Effector memory CD4-positive, alpha-beta T cell (primary cell): Measurements from ENCODE around the gene RHBDF1.
"Not testable (repeated sequence)": the region's sequence is repeated elsewhere in the genome, so short reads cannot be mapped to it uniquely, and the experiment has no call there.

ENCODE experiments used
- DNase-seq, 3 donors: peaks; one replicate each; pipeline ENCODE4 v3.0.0-alpha.2; 2020
- H3K27ac ChIP-seq: 2 replicates; pipeline ENCODE4 v1.7.0; 2013; ENCODE audit warnings: mild to moderate bottlenecking, low read length, moderate library complexity; ENCODE audit not compliant: insufficient read depth, poor library complexity, severe bottlenecking
- H3K27me3 ChIP-seq: replicated peaks from 2 replicates; pipeline ENCODE4 v1.7.0; 2013; ENCODE audit warnings: mild to moderate bottlenecking, low read length; ENCODE audit not compliant: insufficient read depth, control insufficient read depth, poor library complexity, severe bottlenecking
- H3K36me3 ChIP-seq: 2 replicates; pipeline ENCODE4 v1.7.0; 2013; ENCODE audit warnings: mild to moderate bottlenecking, low read length, moderate library complexity; ENCODE audit not compliant: control insufficient read depth, insufficient read depth
- H3K4me1 ChIP-seq: 2 replicates; pipeline ENCODE4 v1.7.0; 2013; ENCODE audit warnings: low read length, mild to moderate bottlenecking; ENCODE audit not compliant: control insufficient read depth, insufficient read depth, poor library complexity, severe bottlenecking
- H3K4me3 ChIP-seq: 2 replicates; pipeline ENCODE4 v1.7.0; 2013; ENCODE audit warnings: low read length, low read depth, mild to moderate bottlenecking; ENCODE audit not compliant: insufficient read depth, poor library complexity, severe bottlenecking
- H3K9me3 ChIP-seq: 2 replicates; pipeline ENCODE4 v1.7.0; 2013; ENCODE audit warnings: mild to moderate bottlenecking, low read length, moderate library complexity; ENCODE audit not compliant: control insufficient read depth

RHBDF1 gene

GRCh38 chr16:35678-36305, 36.6 kb downstream of the RHBDF1 start:
- Histone ChIP-seq H3K4me3 (no peak overlapping the region), H3K9me3 (no peaks in the 10 kb centered on the region), H3K36me3 (peaks cover 4% of the 10 kb centered on the region), H3K27ac (no peak overlapping the region), H3K4me1 (peaks cover 13% of the 10 kb centered on the region), H3K27me3 (no peaks in the 10 kb centered on the region)
- DNase-seq, result no peak

GRCh38 chr16:35011-35677, 37.3 kb downstream of the RHBDF1 start:
- Histone ChIP-seq H3K9me3 (no peaks in the 10 kb centered on the region), H3K4me1 (peaks cover 13% of the 10 kb centered on the region), H3K36me3 (peaks cover 4% of the 10 kb centered on the region), H3K27me3 (no peaks in the 10 kb centered on the region), H3K4me3 (no peak overlapping the region), H3K27ac (no peak overlapping the region)
- DNase-seq, result no peak

DNA sequence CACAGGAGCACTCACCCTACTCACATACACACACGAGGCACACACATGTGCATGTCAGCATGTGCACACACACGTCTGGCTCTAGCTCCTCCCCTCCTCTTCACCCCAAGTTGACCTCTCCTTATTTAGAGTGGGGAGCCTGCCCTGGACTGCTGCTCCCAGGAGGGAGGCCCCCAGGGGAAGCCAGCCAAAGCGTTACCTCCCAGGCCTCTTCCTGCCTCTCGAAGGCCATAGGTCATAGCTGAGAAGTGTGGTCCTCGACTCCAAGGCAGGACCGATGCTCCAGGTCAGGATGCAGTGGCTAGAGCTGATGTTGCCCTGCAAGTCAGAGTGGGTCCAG, 37.8 kb downstream of the RHBDF1 start:
- no peak overlapping the region for H3K4me3 ChIP-seq
- H3K36me3 ChIP-seq, result peaks cover 4% of the 10 kb centered on the region
- DNase-seq, result no peak
- H3K27ac ChIP-seq, result no peak overlapping the region
- peaks cover 13% of the 10 kb centered on the region for H3K4me1 ChIP-seq
- no peaks in the 10 kb centered on the region for H3K27me3 ChIP-seq
- no peaks in the 10 kb centered on the region for H3K9me3 ChIP-seq

DNA sequence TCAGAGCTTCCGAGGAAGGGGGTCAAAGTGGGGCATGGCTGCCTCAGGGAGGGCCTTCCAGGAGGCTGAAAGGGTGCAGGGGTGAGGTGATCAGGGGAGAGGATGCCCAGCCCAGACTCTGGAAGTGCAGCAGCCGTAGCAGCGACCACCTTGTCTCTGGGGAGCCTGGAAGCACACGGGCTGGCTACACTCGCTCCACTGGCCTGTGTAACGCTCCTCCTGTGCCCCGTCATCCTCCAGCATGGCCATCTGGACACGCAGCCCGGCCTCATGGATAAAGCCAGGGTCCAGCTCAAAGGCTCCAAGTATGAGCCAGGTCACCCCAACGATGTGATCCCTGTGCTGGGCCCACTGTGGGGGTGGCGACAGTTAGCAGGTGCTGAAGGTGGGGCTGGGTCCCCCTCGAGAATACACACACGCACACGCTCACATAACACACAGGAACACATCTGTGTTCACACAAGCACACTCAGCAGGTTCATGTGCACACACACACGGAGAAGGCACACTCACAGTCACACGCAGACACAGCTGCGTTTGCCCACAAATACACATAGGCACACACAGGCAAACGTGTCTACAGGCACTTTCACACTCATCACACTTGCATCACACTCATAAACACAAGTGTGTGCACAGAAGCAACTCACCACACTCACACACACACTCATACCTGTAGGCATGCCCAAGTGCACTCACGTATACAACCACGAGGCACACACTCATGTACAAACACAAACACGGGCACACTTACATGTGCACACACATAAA, 38.4 kb downstream of the RHBDF1 start:
- no peaks in the 10 kb centered on the region for H3K27me3 ChIP-seq
- no peak for DNase-seq
- peaks cover 9% of the 10 kb centered on the region for H3K4me1 ChIP-seq
- H3K36me3 ChIP-seq, result peaks cover 4% of the 10 kb centered on the region
- no peak overlapping the region for H3K4me3 ChIP-seq
- no peak overlapping the region for H3K27ac ChIP-seq
- H3K9me3 ChIP-seq, result no peaks in the 10 kb centered on the region

DNA sequence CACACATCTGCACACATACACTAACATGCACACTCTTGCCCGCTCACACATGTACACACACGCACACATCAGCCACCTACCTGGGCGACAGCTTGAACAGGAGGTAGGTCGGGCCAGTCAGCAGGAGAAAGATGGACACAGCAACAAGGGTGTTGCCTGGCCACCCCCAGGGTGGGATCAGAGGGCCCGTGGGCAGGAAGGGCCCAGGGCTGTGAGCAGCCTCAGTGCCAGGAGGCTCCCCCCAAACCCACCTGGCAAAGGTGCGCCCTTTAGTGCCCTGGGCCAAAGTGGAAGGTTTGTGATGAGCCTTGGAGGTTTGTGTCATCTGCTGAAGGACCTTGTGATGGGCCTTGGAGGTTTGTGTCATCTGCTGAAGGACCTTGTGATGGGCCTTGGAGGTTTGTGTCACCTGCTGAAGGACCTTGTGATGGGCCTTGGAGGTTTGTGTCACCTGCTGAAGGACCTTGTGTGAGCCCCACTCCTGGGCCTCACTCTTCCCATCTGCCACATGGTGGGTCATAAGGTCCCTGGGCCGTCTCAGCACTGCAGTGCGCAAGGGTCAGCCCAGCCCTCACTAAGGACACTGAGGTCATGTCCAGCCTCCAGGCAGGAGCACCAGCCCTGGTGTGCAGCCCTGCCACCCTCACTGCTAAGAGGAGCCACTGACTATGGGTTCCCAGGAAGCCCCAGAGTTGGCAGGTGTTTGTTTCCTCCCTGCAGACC, 39.1 kb downstream of the RHBDF1 start:
- not testable (repeated sequence) for H3K27me3 ChIP-seq, H3K9me3 ChIP-seq, H3K27ac ChIP-seq, DNase-seq, H3K4me3 ChIP-seq, H3K4me1 ChIP-seq, H3K36me3 ChIP-seq

DNA sequence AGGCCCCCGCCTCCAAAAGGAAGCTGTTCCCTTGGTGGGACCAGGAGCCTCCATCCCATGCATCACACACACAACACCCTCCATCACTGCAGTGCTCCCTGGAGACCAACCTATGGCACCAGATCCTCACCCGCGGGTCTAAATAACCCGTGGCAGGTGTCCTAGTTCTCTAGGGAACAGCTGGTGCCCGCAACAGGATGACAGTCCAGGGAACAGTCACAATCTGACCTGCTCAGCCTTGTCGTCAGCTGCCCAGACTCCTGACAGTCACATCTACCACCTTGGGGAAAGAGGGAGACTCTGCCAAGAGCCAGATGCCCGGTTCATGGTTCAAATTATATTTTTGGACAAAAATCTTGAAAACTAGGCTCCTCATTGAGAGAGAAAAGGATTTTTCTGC, 41.8 kb downstream of the RHBDF1 start:
- not testable (repeated sequence) for H3K27ac ChIP-seq, DNase-seq, H3K9me3 ChIP-seq, H3K4me3 ChIP-seq, H3K27me3 ChIP-seq, H3K4me1 ChIP-seq, H3K36me3 ChIP-seq

GRCh38 chr16:25926-26348, 46.5 kb downstream of the RHBDF1 start:
- not testable (repeated sequence) for H3K36me3 ChIP-seq, H3K27me3 ChIP-seq, H3K4me1 ChIP-seq, H3K4me3 ChIP-seq, H3K9me3 ChIP-seq, H3K27ac ChIP-seq, DNase-seq

DNA sequence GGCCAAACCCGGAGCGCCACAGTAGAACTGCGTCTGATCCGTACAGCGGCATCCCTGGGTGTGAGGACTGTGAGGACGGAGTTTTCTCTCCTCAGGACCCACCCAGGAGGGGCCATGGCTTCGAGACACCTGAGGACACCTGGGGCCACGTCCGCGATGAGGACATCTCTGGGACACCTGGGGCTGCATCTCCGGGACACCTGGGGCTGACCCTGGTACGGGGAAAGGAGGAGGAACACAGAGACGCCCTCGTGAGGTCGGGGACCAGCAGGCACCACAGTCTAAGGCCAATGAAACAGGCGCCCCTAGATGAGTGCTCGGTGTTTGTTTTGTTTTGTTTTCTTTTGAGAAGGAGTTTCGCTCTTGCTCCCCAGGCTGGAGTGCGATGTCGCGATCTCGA, 48.3 kb downstream of the RHBDF1 start:
- H3K4me3 ChIP-seq, DNase-seq, H3K27me3 ChIP-seq, H3K9me3 ChIP-seq, H3K36me3 ChIP-seq, H3K27ac ChIP-seq, H3K4me1 ChIP-seq: not testable (repeated sequence)

- H3K27me3 ChIP-seq, H3K27ac ChIP-seq, DNase-seq, H3K9me3 ChIP-seq, H3K4me1 ChIP-seq, H3K36me3 ChIP-seq, H3K4me3 ChIP-seq: not testable (repeated sequence)
Measured at GRCh38 chr16:20886-21285, 51.5 kb downstream of the RHBDF1 start.
